Left forelimb (tissue), 1 donor: ENCODE data around the gene EEFSEC.

Experiments
- DNase-seq: peaks from one replicate; pipeline ENCODE4 v3.0.0-alpha.2; 2018; ENCODE audit warnings: low spot score

The EEFSEC gene

DNA sequence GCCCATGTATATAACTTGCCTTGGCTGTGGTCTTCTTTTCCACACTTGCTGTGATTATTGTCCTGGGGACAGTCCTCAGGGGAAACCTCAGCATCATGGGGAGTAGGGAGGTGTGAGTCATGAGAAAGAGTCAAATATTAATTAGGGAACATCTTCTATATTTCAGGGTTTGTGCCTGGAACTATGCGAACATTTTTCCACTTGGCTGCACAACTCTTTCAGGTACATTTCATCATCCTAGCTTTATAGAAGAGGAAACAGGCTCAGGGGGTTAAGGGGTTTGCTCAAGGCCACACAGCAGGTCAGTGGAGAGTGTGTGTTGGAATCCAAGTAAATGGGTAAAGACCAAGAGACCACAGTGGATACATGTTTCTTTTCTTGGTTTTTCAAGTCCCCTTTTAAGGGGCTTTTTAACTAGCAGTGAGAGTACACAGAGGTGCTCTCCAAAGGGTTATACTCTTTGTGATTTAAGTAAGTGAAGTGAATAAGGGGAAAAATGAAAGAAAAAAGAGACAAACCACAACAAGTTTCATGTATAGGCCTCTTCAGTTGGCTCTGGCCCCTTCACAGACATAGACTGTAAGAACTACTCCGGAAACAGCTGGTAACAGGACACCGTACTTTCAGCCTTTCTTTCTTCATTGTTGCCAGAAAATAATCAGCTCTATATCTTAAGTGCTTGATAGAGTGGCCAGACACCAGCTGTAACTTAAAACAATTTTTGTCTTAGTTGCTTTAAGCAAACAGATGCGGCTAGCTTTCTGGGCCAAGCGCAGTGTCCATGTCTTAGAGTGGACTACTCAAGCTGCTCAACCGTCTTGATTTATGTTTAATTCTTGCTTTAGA, 64.6 kb downstream of the EEFSEC start:
- no peak for DNase-seq

- no peak for DNase-seq
Measured at GRCh38 chr3:128218548-128219257, 65.4 kb downstream of the EEFSEC start.

DNA sequence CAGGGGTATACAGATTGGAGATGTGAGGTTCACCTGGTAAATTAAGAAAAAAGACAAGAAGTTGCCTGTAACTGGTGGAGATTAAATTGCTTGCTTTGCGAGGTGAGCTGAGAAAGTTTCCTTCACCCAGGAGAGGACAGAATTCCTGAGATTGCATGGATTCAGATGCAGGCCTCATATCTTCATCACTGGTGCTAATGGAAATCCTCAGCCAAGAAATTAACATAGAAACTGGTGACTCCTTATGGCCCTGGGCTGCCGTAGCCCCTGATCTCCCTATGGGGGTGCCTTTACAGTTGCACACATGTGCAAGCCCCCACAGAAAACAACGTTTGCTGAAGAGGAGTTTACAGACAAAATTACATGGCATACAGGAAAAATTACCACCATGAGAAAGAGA, 68.0 kb downstream of the EEFSEC start:
- DNase-seq: no peak

DNA sequence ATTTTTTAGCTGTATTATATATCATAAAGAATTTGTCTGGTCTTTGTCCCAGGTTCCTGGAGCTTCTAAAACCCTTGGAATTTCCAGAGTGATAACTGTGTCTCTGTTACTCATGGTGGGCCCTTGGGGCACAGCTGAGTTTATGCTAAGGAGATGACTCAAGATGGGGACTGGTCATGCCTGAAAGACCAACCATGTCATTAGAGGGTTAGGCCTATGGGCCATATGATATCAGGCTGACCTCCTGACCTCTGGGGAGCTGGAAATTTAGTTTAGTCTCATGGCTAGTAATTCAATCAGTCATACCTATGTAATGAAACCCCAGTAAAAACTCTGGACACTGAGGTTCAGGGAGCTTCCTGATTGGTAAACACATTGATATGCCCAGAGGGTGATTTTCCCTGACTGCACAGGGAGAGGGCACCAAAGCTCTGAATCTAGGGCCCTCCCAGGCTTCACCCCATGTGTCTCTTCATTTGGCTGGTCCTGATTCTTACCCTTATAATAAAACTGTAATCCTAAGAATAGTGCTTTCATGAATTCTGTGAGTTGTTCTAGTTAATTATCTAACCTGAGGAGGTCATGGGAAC, 69.6 kb downstream of the EEFSEC start:
- no peak for DNase-seq

- DNase-seq: no peak
Measured at GRCh38 chr3:128226186-128226725, 73.0 kb downstream of the EEFSEC start.

- DNase-seq: no peak
Measured at GRCh38 chr3:128226795-128227395, 73.6 kb downstream of the EEFSEC start.

- no peak for DNase-seq
Measured at GRCh38 chr3:128227507-128227906, 74.2 kb downstream of the EEFSEC start.

GRCh38 chr3:128228366-128228910, 75.2 kb downstream of the EEFSEC start:
- DNase-seq: no peak

DNA sequence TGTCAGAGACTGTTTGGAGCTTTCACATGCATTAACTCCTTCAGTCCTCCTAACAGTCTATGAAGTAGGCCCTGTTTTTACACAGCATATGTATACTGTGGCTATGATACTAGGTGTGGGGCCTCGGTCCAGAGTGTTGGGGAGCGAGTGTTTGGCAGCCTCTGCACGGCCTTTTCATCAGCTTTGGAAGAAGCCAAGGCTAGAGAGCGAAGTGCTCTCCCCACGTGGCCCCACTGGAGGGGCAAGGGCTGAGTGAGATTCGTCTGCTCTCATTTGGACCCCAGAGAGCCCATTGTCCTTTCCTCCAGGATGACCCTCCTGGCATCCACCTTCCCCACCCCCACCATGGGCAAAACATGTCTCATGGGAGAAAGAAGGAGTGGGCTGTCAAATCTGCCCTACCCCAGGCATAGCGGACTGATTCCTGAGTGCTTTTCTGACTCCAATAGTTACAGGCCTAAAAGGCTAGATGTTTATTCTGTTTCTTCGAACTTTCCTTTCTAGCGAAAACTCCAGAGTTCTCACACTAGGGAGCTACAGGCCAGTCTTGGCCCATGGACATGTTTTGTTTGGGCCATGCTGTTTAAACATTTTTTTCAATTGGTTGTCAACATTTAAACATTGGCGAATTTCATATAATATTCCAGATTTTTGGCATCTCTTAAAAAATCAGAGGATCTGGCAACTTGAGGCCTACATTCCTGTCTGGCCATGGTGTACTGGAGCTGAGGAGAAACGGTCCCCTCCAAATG, 76.0 kb downstream of the EEFSEC start:
- no peak for DNase-seq

DNA sequence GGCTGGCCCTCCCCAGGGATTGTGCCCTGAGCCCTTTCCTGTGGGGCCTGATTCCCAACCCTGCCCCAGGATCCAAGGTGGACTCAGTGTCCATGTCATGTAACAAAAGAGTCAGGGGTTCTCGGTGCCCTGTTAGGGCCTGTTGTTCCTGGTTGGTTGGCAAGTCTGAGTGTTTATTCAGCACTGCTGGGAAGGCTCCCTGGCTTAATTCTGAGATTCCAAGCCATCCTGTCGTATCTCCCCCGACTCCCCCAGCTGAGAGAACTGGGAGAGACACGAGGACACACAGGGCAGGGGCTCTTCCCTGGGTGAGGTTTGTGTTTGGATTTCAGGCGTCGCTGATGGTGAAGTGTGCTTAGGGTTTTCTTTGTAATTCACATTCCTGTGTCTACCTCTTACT, 78.3 kb downstream of the EEFSEC start:
- no peak for DNase-seq

- no peak for DNase-seq
Measured at GRCh38 chr3:128232376-128233178, 79.3 kb downstream of the EEFSEC start.

DNA sequence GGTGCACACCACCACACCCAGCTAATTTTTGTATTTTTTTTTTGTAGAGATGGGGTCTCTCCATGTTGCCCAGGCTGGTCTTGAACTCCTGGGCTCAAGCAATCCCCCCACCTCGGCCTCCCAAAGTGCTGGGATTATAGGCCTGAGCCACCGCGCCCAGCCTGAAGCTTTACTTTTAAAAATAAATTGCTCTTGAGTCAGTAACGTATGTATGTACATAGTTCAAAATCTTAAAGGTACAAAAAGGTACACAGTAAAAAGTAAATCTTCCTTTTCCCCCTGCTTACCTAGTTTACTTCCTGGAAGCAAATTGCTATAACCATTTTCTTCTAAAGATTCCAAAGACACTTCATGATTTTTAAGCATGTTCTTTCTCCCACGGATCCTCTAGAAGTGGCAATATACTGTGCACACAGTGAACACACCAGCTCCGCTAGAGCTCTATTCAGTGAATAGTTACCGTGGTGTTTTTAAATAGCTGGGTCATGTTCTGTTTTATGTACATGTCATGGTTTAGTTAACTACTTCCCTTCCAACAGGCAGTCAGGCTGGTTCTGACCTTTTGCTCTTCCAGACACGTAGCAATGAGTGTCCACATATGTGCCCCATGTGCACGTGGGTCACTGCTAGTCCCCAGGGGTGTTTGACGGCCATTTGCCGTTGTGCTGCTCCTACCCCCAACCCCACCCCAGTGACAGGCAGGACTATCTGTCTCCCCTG, 82.1 kb downstream of the EEFSEC start:
- no peak for DNase-seq

- no peak for DNase-seq
Measured at GRCh38 chr3:128236657-128237056, 83.4 kb downstream of the EEFSEC start.

DNA sequence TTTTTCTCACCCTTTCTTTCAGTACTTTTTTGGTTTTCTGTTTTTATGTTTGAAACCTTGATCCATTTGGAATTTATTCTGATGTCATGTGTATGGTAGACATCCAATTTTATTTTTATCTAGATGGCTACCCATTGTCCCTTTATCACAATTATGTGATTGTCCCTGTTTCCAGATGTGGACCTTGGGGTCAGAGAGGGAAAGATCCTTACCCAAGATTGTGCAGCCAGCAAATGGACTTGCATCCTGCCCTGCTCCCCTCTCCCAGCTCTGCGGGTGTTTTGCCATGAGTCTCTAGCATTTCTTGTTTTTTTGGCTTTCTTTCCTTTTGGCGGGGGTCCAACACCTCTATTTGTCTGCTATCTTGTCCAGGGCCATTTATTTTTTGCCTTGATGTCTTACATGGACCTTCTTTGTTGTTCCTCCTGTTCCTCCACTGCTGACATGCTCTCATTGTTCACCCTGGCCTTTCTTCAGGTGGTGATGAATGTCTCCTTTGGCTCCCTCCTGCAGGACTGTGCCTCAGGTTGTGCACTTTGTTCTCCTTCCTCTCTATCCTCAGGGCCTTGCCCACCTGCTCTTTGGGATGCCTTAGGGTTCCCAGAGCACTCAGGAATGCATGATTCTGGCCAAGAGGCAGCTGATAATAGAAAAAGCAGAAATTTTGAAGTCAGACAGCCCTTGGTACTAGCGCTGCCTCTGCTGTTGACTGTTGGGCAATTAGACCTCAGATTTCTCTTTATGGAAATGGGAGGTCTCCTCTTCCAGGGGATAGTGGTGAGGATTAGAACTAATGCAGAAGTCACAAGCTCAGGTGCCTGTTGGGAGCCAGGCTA, 84.3 kb downstream of the EEFSEC start:
- no peak for DNase-seq

DNA sequence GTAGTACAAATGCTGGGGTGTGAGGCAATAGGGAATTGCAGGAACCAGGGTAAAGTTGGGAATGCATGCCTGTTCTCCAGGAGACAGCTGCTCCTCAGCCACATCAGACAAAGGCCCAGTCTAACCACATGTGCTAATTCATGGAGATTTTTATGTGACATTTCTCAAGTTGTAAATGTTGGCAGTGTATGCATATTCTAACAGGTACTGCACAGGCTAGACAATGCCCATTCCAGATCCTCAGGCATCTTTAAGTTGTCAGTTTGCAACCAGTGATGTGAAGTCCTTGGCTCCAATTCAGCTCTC, 84.9 kb downstream of the EEFSEC start:
- DNase-seq: no peak

GRCh38 chr3:128239304-128239703, 86.0 kb downstream of the EEFSEC start:
- DNase-seq: no peak

DNA sequence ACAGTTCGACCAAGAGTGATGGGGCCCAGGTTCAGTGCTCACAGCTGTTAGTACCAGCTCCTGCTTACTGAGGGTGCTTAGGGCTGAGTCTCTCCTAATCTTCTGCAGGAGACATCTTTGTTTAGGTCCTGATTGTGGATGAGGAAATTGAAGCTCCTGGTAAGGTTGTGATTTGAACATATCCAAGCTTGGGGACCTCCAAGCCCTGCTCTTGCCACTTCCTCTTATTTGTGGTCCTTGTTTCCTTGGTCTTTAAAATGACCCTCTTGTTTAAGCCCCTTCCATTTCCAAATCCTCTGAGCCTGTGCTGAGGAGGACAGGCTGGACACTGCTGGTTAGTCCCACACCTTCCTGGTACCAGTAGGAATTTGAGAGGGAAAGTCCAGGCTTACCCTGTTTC, 87.0 kb downstream of the EEFSEC start:
- DNase-seq: no peak

DNA sequence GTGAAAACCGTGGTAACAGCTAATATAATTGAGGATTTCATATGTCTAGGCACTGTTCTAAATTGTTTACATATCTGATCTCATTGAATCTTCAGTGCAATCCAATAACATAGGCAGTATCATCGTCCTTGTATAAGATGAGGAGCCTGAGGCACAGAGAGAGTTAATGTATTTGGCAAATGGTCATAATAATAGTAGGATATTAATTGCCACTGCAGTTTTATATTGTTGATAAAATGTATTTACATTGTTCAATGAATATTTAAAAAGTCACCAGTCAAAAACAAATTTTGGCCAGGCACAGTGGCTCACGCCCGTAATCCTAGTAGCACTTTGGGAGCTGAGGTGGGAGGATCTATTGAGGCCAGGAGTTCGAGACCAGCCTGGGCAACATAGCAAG, 88.5 kb downstream of the EEFSEC start:
- DNase-seq: no peak
